Activated CD8-positive, alpha-beta memory T cell treated with anti-CD3 and anti-CD28 coated beads, Interleukin-2, amount 50 U/mL, for 24 hours (primary cell): Measurements from ENCODE around the gene ATP5F1E.
"Not testable (repeated sequence)": the region's sequence is repeated elsewhere in the genome, so short reads cannot be mapped to it uniquely, and the experiment has no call there.

Source experiments
- DNase-seq: peaks from one replicate; pipeline ENCODE4 v3.0.0-alpha.2; 2020; ENCODE audit errors: extremely low read depth

Gene ATP5F1E

GRCh38 chr20:59019217-59019616 is 12.9 kb downstream of the ATP5F1E start, which contains the start of gene TUBB1:
Gene TUBB1, plus strand, starts transcription at chr20:59019429. Its CDS starts 94 bp downstream, at chr20:59019523.
- no peak for DNase-seq

GRCh38 chr20:59018817-59019216 is 13.3 kb downstream of the ATP5F1E start:
- no peak for DNase-seq

GRCh38 chr20:59017493-59018231 is 14.5 kb downstream of the ATP5F1E start:
- no peak for DNase-seq

GRCh38 chr20:59016795-59017492 is 15.2 kb downstream of the ATP5F1E start:
- no peak for DNase-seq

GRCh38 chr20:59015812-59016711 is 16.1 kb downstream of the ATP5F1E start:
- DNase-seq: no peak

- DNase-seq: no peak
Measured at GRCh38 chr20:59015411-59015810, 16.7 kb downstream of the ATP5F1E start.

- DNase-seq: no peak
Measured at GRCh38 chr20:59014680-59015389, 17.3 kb downstream of the ATP5F1E start.

- DNase-seq: no peak
Measured at GRCh38 chr20:59013959-59014608, 18.1 kb downstream of the ATP5F1E start.

GRCh38 chr20:59013031-59013951 is 18.8 kb downstream of the ATP5F1E start:
- DNase-seq: no peak

GRCh38 chr20:59011874-59012157 is 20.3 kb downstream of the ATP5F1E start:
- DNase-seq: not testable (repeated sequence)

- DNase-seq: no peak
Measured at GRCh38 chr20:59010995-59011873, 20.9 kb downstream of the ATP5F1E start.

- no peak for DNase-seq
Measured at GRCh38 chr20:59010321-59010994, 21.7 kb downstream of the ATP5F1E start.

GRCh38 chr20:59008715-59009336 is 23.3 kb downstream of the ATP5F1E start:
- no peak for DNase-seq

GRCh38 chr20:59007665-59008511 is 24.2 kb downstream of the ATP5F1E start:
- no peak for DNase-seq

- DNase-seq: no peak
Measured at GRCh38 chr20:59006864-59007664, 25.1 kb downstream of the ATP5F1E start, which contains the start of gene CTSZ. Gene CTSZ, minus strand, starts transcription at chr20:59007254. Its CDS starts 126 bp downstream, at chr20:59007128.
